AG20443 (cell line): ENCODE data around the gene CHMP4A.
"Not testable (repeated sequence)": the region's sequence is repeated elsewhere in the genome, so short reads cannot be mapped to it uniquely, and the experiment has no call there.

Experiments used
- DNase-seq: peaks from one replicate; pipeline ENCODE4 v3.0.0; 2012; ENCODE audit warnings: low spot score, mixed read lengths

CHMP4A gene

DNA sequence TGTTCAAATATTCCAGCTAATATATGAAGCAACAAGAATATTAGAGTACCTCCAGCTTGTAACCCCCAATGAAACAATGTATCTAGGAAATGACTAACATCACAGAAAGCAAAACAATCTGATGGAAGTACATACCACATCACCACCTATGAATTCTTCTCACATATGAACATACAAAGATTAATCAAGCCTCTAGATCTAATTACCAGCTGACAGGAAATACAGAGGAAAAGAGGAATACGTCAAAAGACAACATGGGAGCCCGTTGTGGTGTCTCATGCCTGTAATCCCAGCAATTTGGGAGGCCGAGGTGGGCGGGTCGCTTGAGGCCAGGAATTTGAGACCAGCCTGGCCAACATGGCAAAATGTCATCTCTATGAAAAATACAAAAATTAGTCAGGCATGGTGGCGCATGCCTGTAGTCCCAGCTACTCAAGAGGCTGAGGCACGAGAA is 11.4 kb upstream of the CHMP4A start:
- peak; percentile 61 for DNase-seq

DNA sequence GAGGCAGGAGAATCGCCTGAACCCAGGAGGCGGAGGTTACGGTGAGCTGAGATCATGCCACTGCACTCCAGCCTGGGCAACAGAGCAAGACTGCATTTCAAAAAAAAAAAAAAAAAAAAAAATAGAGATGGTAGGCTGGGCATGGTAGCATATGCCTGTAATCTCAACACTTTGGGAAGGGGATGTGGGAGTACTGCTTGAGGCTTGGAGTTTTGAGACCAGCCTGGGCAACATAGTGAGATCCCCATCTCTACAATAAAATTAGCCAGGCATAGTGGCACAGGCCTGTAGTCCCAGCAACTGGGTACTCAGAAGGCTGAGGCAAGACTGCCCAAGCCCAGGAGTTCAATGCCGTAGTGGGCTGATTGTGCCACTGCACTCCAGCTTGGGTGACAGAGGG is 9.7 kb upstream of the CHMP4A start:
- not testable (repeated sequence) for DNase-seq

DNA sequence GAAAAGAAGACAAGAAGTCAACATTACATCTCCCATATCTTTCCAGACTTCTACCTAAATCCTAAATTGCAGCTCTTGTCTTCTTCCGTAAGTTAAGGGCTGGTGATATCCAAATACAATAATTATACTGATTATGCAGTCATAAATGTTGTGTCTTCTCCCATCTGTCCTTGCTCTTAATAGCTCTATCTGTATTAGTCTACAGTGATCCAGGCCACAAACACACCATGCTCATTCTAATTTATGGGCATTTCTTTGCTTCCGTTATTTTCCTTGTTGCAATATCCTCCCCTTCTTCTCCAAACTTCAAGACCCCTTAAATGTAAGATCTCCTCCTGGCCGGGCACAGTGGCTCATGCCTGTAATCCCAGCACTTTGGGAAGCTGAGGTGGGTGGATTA is 6.2 kb upstream of the CHMP4A start:
- DNase-seq, result no peak

DNA sequence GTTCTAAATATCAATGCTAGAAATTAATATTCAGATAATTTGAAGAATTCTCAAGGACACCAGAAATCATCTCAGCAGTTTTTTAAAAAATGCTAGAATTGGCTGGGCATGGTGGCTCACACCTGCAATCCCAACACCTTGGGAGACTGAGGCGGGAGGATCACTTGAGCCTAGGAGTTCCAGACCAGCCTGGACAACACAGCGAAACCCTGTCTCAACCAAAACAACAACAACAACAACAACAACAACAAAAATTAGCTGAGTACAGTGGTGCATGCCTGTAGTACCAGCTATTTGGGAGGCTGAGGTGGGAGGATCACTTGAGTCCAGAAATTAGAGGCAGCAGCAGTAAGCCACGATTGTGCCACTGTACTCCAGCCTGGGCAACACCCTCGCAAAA is 5.8 kb upstream of the CHMP4A start:
- no peak for DNase-seq

DNA sequence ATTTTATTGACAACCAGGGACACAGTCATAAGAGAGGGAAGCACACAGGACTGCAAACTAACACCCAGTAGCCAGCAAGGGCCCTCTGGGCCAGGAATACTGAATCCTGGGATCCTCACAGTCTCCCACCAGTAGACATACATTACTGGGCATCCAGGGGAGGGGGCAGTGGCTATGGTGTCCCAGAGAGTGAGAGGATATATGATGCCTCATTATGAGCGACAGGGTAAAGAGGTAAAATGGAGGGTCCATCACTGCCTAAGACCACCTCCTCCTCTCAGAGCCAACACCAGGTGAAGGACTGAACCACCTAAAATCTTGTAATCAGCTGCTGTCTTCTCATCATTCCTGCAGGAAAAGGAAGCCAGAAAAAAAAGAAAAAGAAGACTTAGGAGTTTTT is 3.6 kb upstream of the CHMP4A start:
- not testable (repeated sequence) for DNase-seq

DNA sequence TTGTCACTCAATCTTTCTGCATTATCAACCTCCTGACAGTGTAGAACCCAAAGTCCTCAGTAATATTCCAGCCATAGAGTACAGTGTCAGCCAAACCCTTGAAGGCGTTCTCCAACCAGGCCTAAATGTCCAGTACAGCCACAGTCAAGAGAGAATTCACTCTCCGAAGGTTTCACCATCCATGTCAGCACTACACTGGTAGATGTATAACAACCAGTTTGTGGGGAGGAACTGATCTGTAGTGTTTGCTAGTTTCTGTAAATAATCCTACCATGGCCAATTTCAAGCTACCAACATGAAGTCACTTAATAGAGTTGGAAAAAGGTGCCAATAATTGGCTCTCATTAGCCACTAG is 3.0 kb upstream of the CHMP4A start:
- no peak for DNase-seq

DNA sequence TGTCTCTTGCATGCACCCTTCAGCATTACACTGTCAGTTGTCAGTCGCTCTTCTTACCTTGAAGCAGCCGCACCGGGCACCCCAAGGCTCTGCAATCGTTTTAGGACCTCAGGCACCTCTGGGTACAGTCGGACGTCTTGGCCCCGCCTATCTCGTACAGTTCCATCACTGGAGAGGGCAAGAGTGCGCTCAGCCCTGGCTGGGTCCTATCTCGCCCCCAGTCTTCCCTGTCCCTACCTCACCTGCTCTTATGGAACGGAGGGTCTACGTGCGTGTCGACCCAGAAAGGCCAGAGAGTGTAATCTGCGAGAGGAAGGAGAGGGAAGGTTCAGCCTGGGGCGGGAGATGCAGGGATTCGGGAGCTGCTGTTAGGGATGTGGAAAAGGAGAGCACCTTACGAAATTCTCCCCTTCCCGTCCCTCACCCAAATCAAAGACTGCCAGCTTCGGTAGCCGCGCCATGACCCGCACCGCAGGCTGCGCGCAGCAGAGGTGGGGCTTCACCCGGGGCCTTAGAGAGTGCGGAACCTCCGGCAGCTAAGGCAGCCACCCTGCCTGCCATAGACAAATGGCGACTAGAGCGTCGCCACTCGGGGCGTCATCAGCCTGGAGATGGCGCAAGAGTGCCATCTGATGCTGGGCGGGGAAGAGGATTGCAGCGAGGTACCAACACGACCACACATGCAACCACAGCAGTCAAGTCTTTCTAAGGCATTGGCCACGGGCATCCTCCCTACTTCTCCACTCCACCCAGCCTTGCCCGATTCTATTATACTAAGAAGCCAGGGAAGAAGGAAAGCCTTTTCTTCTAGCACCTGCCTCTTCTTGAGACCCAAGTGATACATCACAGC is 2.4 kb upstream of the CHMP4A start, which contains the start of gene MDP1:
TSS of gene MDP1 (minus strand) at position 572 of the 850 bp plus-strand sequence. CDS start at position 461, 111 bp downstream.
- peak; percentile 92 for DNase-seq

DNA sequence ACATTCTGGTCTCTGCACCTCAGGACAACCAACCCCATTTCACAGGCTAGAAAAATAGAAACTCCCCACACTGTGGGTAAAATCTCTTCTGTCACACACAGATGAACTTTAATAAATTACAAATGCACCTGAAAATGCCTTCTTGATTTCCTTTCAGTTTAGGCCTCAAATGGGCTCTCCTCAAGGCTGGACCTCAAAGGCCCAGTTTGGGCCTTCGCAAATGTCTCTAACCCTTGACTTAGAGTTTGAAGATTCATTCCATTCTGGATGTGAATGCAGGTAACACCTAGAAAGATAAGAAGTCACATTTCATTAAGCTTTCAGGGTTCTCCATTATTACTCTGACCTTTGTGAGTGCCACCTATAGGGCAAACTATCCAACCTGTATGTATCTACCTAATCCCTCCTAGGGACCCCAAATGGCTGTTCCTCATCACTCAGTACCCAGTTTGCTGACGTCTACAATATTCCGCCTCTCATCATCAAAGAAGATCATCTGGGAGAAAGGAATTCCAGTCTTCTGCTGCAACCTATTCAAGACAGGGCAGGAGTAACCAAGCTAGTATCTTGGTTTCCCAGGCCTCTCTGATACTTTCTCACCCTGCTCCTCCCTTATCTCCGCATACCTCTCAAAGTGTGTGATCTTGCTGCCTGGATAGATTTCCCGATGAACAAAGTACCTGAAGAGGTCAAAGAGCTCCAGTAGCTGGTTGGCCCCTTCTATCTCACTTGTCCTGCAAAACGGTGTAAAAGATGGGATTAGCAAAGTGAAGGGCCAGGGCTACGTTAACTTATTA is 776 bp upstream of the CHMP4A start:
- no peak for DNase-seq

DNA sequence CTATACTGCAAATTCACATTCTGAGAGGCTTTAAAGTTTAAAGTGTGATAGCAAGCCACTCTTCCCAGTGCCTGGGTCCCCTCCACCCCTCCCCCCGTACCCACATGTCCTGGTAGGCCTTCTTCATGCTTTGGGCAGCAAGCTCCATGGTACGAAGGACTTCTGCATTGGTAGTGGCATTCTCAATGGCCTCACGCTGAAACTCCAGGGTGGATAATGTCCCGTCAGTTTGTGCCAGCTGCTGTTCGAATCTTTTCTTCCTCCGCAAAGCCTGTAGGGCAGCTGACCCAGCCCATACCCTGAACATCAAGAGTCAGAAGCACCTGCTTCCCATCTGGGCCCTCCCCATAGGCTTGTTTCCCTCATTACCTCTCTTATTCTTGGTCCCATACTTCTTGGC is 2.0 kb downstream of the CHMP4A start:
- DNase-seq, result no peak

DNA sequence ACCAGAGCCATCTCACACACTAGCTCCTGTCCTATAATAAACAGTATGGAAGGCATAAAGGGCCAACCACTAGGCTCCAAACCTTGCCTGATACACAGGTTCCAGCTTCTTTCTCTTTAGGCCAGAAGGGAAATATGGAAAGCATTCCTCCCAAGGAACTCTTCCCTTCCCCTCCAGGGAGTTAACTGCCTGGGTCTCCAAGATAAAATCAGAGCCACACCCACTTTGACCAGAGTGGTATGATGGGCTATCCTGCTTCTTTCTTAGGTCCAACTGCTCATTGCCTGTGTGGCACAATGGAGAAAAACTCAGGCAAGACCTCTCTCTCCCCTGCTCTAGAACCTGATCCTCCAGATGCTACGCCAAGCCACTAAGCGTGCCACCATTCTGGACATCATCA is 5.7 kb downstream of the CHMP4A start:
- DNase-seq, result no peak

DNA sequence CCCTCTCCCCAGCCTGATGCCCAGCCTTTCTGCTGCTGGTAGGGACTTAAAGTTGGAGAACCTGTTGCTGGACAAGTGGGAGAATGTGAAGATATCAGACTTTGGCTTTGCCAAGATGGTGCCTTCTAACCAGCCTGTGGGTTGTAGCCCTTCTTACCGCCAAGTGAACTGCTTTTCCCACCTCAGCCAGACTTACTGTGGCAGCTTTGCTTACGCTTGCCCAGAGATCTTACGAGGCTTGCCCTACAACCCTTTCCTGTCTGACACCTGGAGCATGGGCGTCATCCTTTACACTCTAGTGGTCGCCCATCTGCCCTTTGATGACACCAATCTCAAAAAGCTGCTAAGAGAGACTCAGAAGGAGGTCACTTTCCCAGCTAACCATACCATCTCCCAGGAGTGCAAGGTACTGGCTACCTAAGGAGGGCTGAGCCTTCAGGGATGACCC is 6.2 kb downstream of the CHMP4A start:
- no peak for DNase-seq

DNA sequence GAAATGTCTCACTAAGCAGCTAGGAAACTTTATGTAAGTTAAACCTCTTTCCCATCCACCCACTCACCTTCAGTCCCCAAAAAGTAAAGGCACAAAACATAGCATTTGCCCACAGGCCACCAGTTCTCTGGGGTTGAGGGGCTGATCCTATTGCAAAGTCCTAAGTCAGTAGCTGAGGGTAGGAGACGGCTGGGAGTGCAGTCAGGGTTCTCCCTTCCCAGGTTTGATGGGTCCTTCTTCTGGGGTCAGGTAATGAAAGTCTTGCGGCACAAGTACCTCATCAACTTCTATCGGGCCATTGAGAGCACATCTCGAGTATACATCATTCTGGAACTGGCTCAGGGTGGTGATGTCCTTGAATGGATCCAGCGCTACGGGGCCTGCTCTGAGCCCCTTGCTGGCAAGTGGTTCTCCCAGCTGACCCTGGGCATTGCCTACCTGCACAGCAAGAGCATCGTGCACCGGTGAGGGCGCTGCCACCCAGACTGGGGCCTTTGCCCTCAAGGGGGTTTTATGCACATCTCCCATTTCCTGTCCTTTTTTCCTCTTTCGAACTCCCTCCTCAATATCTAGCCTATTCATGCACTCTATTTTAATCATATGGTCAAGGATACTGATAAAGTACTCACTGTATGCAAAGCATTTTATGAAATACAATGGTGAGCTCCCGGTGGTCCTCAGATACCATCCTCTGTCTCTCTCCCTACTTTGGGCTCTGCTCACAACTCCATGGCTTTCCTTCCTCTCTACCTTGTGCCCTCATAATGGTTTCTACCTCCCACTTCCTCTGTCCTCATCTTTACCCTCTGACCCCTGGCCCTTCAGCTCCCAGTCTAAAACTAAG is 6.8 kb downstream of the CHMP4A start:
- DNase-seq, result no peak

DNA sequence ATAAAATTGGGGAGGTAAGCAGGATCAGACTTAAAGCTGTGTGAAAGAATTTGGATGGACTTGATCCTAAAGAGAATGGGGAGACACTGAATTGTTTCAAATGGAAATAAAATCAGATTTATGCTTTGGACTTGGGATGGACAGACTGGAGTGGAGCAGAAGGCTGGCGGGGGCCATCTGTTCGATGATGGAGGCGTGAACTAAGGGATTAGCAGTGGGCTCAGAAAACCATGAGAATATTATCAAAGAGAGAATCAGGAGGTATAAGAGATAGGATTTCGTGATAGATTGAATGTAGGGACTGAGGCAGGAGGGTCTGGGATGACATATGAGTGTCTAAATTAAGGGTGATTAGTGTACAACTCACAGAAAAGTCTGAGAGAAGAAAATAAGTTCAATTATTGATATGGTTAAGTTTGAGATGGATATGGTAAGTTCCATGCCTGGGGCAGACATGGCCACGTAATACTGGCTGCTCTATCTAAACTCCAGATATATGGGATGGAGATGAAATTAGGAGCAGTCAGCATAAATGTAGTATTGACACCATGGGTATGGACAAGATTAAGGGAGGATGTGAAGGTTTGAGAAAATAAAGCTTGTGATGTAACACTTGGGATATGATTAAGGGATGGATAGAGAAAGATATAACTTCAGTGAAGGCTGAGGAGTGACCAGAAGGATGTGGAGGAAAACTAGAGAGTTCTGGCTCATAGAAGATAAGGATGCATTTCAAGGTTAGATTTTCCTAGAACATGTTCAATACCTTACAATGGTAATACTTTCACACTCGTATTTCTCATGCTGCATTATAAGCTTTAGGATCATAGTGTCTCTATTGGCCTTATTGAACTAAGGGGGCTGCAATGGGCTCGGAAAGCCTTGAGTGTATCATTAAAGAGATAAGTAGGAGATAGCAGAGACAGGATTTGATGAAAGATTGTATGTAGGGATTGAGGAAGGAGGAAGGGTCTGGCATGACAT is 8.8 kb downstream of the CHMP4A start:
- no peak for DNase-seq

DNA sequence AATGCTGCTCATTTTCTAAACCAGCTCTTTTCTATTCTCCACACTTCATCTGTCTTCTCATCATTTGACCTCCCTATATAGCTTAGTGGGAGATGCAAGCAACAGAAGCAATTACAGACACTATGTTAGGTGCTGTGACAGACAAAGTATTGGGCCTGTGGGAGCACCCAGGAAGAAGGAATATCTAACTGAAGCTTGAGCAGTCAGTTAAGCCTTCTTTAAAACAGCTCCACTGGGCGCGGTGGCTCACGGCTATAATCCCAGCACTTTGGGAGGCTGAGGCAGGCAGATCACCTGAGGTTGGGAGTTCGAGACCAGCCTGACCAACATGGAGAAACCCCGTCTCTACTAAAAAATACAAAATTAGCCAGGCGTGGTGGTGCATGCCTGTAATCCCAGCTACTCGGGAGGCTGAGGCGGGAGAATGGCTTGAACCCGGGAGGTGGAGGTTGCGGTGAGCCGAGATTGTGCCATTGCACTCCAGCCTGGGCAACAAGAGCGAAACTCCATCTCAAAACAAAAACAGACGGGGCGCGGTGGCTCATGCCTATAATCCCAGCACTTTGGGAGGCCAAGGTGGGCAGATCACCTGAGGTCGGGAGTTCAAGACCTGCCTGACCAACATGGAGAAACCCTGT is 9.9 kb downstream of the CHMP4A start:
- DNase-seq, result not testable (repeated sequence)

DNA sequence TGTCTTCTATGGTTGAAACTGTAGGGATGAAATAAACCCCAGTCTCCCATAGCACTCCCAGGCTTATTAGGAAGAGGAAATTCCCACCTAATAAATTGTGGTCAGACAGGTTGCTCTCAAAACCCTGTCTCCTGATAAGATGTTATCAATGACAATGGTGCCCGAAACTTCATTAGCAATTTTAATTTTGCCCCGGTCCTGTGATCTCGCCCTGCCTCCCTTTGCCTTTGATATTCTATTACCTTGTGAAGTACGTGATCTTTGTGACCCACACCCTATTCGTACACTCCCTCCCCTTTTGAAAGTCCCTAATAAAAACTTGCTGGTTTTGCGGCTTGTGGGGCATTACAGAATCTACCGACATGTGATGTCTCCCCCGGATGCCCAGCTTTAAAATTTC is 10.8 kb downstream of the CHMP4A start:
- not testable (repeated sequence) for DNase-seq

DNA sequence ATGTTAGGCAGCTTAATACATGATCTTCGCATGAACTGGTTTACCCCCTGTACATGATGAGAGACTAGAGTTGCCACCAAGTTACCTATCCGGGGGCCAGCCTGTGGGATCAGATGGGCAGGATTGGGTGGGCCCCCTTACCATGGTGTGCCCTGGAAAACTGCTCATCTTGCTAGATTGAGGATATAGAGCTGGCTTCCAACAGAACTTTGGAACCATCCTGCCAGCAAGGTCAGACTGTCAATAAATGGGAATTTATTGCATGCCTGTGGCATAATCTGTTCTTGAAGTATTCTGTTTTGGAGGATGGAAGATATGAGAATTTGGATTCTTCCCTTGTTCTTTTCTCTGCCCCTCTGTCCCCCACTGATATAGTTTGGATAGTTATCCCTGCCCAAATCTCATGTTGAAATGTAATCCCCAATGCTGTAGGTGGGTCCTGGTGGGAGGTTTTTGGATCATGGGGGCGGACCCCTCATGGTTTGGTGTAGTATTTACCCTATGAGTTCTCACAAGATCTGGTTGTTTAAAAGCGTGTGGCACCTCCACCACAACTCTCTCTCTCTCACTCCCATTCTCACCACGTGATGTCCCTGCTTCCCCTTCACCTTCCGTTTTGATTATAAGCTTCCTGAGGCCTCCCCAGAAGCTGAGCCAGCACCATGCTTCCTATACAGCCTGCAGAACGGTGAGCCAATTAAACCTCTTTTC is 14.3 kb downstream of the CHMP4A start:
- DNase-seq, result no peak

DNA sequence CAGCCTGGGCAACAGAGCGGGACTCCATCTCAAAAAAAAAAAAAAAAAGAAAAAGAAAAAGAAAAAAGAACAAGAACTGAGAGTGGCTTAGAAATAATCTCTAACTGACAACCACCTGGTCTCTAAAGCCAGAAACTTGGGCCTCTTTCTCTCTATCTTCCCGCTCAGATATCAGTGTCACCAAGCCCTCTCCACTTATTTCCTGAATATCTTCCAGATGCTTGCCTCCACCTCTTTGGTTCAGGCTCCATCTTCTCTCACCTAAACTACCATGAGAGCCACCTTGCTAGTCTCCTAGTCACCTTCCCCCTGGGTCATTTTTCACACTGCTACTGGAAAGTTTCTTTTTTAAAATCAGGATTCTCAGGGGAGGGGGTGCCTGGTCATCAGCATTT is 16.2 kb downstream of the CHMP4A start:
- DNase-seq, result no peak

DNA sequence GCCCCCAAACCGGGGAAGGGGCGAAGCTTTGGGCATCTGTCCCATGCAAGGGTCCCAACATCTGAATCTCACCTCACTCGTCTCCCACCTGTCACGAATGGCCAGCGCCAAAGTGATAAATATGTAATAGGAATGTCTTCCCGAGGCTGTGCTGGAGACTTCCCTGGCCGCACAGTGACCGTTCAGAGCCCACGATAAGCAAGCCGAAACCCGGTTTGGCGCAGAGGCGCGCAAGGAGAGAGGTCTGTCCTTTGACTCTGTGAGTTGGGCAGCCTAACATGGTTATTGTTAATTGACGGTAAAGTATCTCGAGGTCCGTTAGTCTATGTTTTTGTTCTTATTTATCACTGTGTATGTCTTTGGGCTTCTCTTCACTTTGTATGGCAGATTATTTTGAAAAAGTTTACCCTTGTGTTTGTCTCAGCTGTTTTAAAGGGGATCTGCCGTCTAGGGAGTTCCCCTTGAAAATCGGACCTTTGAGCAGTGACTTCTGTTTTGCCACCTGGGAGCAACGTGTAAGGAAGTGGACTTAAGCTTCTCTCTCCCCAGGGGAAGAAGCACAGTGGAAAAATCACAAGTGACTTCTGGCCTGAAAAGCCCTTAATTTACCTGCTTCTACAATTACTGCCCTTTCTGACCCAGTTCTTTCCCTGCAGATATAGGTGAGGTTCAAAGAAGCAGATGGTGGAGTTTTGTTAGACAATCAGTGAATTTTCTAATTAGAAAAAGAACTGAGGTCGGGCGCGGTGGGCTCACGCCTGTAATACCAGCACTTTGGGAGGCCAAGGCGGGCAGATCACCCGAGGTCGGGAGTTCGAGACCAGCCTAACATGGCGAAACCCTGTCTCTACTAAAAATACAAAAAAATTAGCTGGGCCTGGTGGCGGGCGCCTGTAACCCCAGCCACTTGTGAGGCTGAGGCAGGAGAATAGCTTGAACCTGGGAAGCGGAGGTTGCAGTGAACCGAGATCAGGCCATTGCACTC is 16.9 kb downstream of the CHMP4A start:
- DNase-seq, result peak; percentile 52
